Fibroblast of skin of scalp (primary cell): Measurements from ENCODE around the gene TMEM95.

Experiments used
- DNase-seq: peaks from one replicate; pipeline ENCODE4 v3.0.0-alpha.2; 2013

Gene TMEM95

GRCh38 chr17:7380855-7381683, 26.1 kb downstream of the TMEM95 start, which contains the start of gene TNK1:
Gene TNK1, plus strand, starts transcription at chr17:7381089. Its CDS starts 1,838 bp downstream, at chr17:7382927.
- no peak for DNase-seq

GRCh38 chr17:7382901-7383300, 27.9 kb downstream of the TMEM95 start:
- no peak for DNase-seq

GRCh38 chr17:7383371-7383741, 28.4 kb downstream of the TMEM95 start:
- no peak for DNase-seq

GRCh38 chr17:7383742-7384488, 29.0 kb downstream of the TMEM95 start:
- DNase-seq: peak; percentile 30

GRCh38 chr17:7384489-7385081, 29.6 kb downstream of the TMEM95 start:
- no peak for DNase-seq

GRCh38 chr17:7388856-7389255, 33.9 kb downstream of the TMEM95 start:
- no peak for DNase-seq

- no peak for DNase-seq
Observed at GRCh38 chr17:7389924-7390910, 35.3 kb downstream of the TMEM95 start.

- no peak for DNase-seq
Observed at GRCh38 chr17:7391307-7391706, 36.4 kb downstream of the TMEM95 start.

- no peak for DNase-seq
Observed at GRCh38 chr17:7392696-7393612, 38.0 kb downstream of the TMEM95 start.

GRCh38 chr17:7393613-7394451, 38.9 kb downstream of the TMEM95 start:
- DNase-seq: no peak

GRCh38 chr17:7394452-7395191, 39.7 kb downstream of the TMEM95 start, which contains the start of gene PLSCR3:
Gene PLSCR3, minus strand, starts transcription at chr17:7394525. Its CDS starts 415 bp downstream, at chr17:7394110.
- peak; percentile 88 for DNase-seq

- no peak for DNase-seq
Observed at GRCh38 chr17:7396147-7396546, 41.2 kb downstream of the TMEM95 start.

- DNase-seq: no peak
Observed at GRCh38 chr17:7398612-7399011, 43.7 kb downstream of the TMEM95 start.

- DNase-seq: no peak
Observed at GRCh38 chr17:7403043-7403726, 48.2 kb downstream of the TMEM95 start.

- DNase-seq: no peak
Observed at GRCh38 chr17:7403727-7403976, 48.7 kb downstream of the TMEM95 start.

GRCh38 chr17:7403977-7404736, 49.2 kb downstream of the TMEM95 start, which contains the start of gene TMEM256:
Gene TMEM256, minus strand, starts transcription at chr17:7404097. Its CDS starts 13 bp downstream, at chr17:7404084.
- peak; percentile 100 for DNase-seq

GRCh38 chr17:7404737-7405349, 49.9 kb downstream of the TMEM95 start:
- peak; percentile 28 for DNase-seq
